GM20000 (cell line): Measurements from ENCODE around the gene QSOX2.

Experiments
- DNase-seq: peaks from one replicate; pipeline ENCODE4 v3.0.0; 2012; ENCODE audit warnings: low spot score
- TF ChIP-seq, protein P1 (sequence below): IDR thresholded peaks from 2 replicates; pipeline ENCODE4 v1.5.1; 2012; ENCODE audit warnings: mild to moderate bottlenecking, control low read depth; ENCODE audit errors: extremely low read depth, missing control alignments

QSOX2 gene

GRCh38 chr9:136160381-136160841, 85.2 kb downstream of the QSOX2 start:
- TF ChIP-seq, protein P1, sequence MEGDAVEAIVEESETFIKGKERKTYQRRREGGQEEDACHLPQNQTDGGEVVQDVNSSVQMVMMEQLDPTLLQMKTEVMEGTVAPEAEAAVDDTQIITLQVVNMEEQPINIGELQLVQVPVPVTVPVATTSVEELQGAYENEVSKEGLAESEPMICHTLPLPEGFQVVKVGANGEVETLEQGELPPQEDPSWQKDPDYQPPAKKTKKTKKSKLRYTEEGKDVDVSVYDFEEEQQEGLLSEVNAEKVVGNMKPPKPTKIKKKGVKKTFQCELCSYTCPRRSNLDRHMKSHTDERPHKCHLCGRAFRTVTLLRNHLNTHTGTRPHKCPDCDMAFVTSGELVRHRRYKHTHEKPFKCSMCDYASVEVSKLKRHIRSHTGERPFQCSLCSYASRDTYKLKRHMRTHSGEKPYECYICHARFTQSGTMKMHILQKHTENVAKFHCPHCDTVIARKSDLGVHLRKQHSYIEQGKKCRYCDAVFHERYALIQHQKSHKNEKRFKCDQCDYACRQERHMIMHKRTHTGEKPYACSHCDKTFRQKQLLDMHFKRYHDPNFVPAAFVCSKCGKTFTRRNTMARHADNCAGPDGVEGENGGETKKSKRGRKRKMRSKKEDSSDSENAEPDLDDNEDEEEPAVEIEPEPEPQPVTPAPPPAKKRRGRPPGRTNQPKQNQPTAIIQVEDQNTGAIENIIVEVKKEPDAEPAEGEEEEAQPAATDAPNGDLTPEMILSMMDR, result no peak
- DNase-seq, result no peak

DNA sequence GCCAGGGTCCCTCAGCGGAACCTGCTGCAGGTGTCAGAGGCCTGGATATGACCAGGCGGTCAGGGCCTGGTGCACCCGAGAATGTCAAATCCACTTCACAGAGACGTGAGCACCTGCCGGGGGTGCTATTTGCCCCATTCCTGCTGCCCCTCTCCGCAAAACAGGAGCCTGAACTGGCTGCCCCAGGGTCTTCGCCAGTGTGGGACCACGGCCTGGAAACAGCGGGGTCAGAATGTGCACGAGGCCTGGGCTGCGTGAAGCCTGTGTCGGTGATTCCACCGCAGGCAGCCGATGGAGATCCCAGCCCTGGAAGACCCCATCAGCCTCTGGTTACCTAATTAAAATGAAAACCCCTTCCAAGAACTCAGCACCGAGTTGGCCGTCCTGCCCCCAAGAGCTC, 85.8 kb downstream of the QSOX2 start:
- DNase-seq, result no peak
- TF ChIP-seq, protein P1, result no peak

- TF ChIP-seq, protein P1, result no peak
- DNase-seq, result no peak
These were observed 87.9 kb downstream of the QSOX2 start for GRCh38 chr9:136157477-136158265.
